Prostate gland (tissue), 2 donors: ENCODE measurements around the gene KCNQ4.

Experiments used
- POLR2A ChIP-seq: fragments of 450-650 bp; IDR thresholded peaks from one replicate; pipeline ENCODE4 v1.6.1; 2016; ENCODE audit warnings: antibody characterized with exemption, mild to moderate bottlenecking
- POLR2AphosphoS5 ChIP-seq: sonication (generic); formaldehyde crosslinking; IDR thresholded peaks from one replicate; pipeline ENCODE4 v1.6.1; 2017; ENCODE audit warnings: antibody characterized with exemption
- TF ChIP-seq, protein P1 (sequence below), 4 experiments: fragments of 200-600 bp in 2 of 4; fragments of 450-650 bp in 2 of 4; sonication (generic) in 2 of 4; IDR thresholded peaks; 1 replicate in 3 of 4; 2 replicates in 1 of 4; pipeline ENCODE4 v1.5.1; 2016 to 2019; ENCODE audit warnings: antibody characterized with exemption in 4 of 4, mild to moderate bottlenecking in 2 of 4, moderate library complexity in 2 of 4

DNA sequence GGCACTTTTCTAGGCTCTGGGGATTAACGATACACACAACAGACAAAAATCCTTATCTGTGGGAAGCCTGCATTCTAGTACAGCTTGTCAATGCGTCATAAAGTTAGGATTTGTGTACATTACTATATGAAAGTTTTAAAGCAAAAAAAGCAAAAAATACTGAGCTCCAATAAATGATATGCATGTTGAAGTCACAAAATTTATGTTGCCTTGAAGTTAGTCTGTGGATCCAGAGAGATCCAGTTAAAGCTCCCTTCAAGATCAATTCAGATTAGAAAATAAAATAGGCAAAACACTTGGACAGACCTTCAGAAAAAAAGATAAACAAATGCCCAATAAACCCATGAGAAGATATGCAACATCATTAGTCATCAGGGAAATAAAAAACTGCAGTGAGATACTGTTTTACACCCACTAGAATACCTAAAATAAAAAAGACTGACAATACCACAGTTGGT lies 33.1 kb upstream of the KCNQ4 start:
- TF ChIP-seq, protein P1, sequence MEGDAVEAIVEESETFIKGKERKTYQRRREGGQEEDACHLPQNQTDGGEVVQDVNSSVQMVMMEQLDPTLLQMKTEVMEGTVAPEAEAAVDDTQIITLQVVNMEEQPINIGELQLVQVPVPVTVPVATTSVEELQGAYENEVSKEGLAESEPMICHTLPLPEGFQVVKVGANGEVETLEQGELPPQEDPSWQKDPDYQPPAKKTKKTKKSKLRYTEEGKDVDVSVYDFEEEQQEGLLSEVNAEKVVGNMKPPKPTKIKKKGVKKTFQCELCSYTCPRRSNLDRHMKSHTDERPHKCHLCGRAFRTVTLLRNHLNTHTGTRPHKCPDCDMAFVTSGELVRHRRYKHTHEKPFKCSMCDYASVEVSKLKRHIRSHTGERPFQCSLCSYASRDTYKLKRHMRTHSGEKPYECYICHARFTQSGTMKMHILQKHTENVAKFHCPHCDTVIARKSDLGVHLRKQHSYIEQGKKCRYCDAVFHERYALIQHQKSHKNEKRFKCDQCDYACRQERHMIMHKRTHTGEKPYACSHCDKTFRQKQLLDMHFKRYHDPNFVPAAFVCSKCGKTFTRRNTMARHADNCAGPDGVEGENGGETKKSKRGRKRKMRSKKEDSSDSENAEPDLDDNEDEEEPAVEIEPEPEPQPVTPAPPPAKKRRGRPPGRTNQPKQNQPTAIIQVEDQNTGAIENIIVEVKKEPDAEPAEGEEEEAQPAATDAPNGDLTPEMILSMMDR (IDR thresholded peaks at IDR 0.05), result no peak
- TF ChIP-seq POLR2A (no peak), POLR2AphosphoS5 (no peak)
